ENCODE results near the gene UBE2V1.
"Not testable (repeated sequence)": the region's sequence is repeated elsewhere in the genome, so short reads cannot be mapped to it uniquely, and the experiment has no call there.

Gene UBE2V1

GRCh38 chr20:50136822-50137599 is 24.1 kb upstream of the UBE2V1 start:
- no peak for DNase-seq

GRCh38 chr20:50135157-50135556 is 22.2 kb upstream of the UBE2V1 start:
- DNase-seq, result not testable (repeated sequence)

GRCh38 chr20:50133474-50134217 is 20.7 kb upstream of the UBE2V1 start:
- no peak for DNase-seq

- DNase-seq, result no peak
Observed at GRCh38 chr20:50133041-50133440, 20.1 kb upstream of the UBE2V1 start.

GRCh38 chr20:50130995-50131394 is 18.0 kb upstream of the UBE2V1 start:
- DNase-seq, result no peak

- DNase-seq, result no peak
Observed at GRCh38 chr20:50130356-50130723, 17.4 kb upstream of the UBE2V1 start.

- DNase-seq, result no peak
Observed at GRCh38 chr20:50129662-50130355, 16.9 kb upstream of the UBE2V1 start.

- DNase-seq, result no peak
Observed at GRCh38 chr20:50128520-50128905, 15.6 kb upstream of the UBE2V1 start.

GRCh38 chr20:50127587-50128519 is 14.9 kb upstream of the UBE2V1 start:
- no peak for DNase-seq

- no peak for DNase-seq
Observed at GRCh38 chr20:50126662-50127061, 13.7 kb upstream of the UBE2V1 start.

GRCh38 chr20:50125279-50125678 is 12.3 kb upstream of the UBE2V1 start:
- no peak for DNase-seq

GRCh38 chr20:50124496-50124895 is 11.5 kb upstream of the UBE2V1 start:
- no peak for DNase-seq

GRCh38 chr20:50123418-50123817 is 10.5 kb upstream of the UBE2V1 start:
- DNase-seq, result no peak

GRCh38 chr20:50122763-50123162 is 9.8 kb upstream of the UBE2V1 start:
- DNase-seq, result no peak

GRCh38 chr20:50121858-50122271 is 8.9 kb upstream of the UBE2V1 start:
- no peak for DNase-seq

GRCh38 chr20:50120935-50121693 is 8.2 kb upstream of the UBE2V1 start:
- peak; percentile 60 to 76 for DNase-seq

GRCh38 chr20:50118203-50118602 is 5.3 kb upstream of the UBE2V1 start:
- no peak for DNase-seq

- no peak for DNase-seq
Observed at GRCh38 chr20:50116368-50116999, 3.5 kb upstream of the UBE2V1 start.

GRCh38 chr20:50115591-50116367 is 2.8 kb upstream of the UBE2V1 start:
- DNase-seq, result peak; percentile 92 to 99

GRCh38 chr20:50115041-50115512 is 2.1 kb upstream of the UBE2V1 start:
- DNase-seq, result no peak

Data from hippocampal formation (tissue), 2 donors.